Motor neuron (in vitro differentiated cells): ENCODE data around the gene SMIM33. TPM values are rescaled to one million over a fixed set of nuclear protein-coding genes. Genes with fewer than 3 reads are reported as not detected.
"Not testable (repeated sequence)": the region's sequence is repeated elsewhere in the genome, so short reads cannot be mapped to it uniquely, and the experiment has no call there.

ENCODE experiments used
- ATAC-seq, 8 experiments: fragments of 200-7000 bp; cut with Tn5 transposase; replicated peaks in 6 of 8; 2 replicates each; pipeline ENCODE4 v1.8.0; 2021; ENCODE audit warnings: mild to moderate bottlenecking in 8 of 8, moderate library complexity in 8 of 8
- H3K27ac ChIP-seq, 2 donors: fragments of 250-450 bp; sonication (Bioruptor Pico); 2 replicates each; pipeline ENCODE4 v1.9.0; 2021; ENCODE audit warnings: antibody characterized with exemption in 2 of 2, mild to moderate bottlenecking in 2 of 2, moderate library complexity in 1 of 2
- H3K4me1 ChIP-seq, 2 donors: fragments of 250-450 bp; sonication (Bioruptor Pico); replicated peaks in 1 of 2; 2 replicates each; pipeline ENCODE4 v1.6.1; 2021; ENCODE audit warnings: antibody characterized with exemption in 2 of 2, mild to moderate bottlenecking in 2 of 2, moderate library complexity in 1 of 2
- H3K4me3 ChIP-seq, 5 donors: fragments of 250-450 bp; sonication (Bioruptor Pico); 2 replicates each; pipeline ENCODE4 v1.9.0; 2021; ENCODE audit warnings: antibody characterized with exemption in 5 of 5, mild to moderate bottlenecking in 5 of 5, moderate library complexity in 4 of 5
- WGBS, 10 experiments: fragments of 450-650 bp; shearing (Covaris generic); methylation state at CpG; one replicate each; pipeline ENCODE4 v1.0.0; 2022; 5-methylcytosine and 5-hydroxymethylcytosine counted together
- in situ Hi-C, 9 experiments: fragments of 400-800 bp; cut with MboI; loops; one replicate each; pipeline ENCODE4 v1.15.0; 2021; ENCODE audit warnings: low sequenced_read_pairs in 9 of 9, low pct_unique_long_range_greater_than_20kb in 2 of 9; ENCODE audit not compliant: unreplicated experiment in 9 of 9
- total RNA-seq, 8 experiments: library from RNA; unstranded; fragments of 300-600 nt; gene quantifications; 2 replicates each; pipeline versions ENCODE4 v1.2.3 to v1.2.4, GENCODE V29; 2022

The SMIM33 gene
- total RNA-seq = under 1 TPM in 7 of 8 experiments, not detected in 1; 0.07 to 0.66 (median 0.15) TPM

GRCh38 chr5:139470821-139471300 is at the start of gene SMIM33:
Gene SMIM33, plus strand, starts transcription at chr5:139471004. Its CDS starts 118 bp downstream, at chr5:139471122.
- in situ Hi-C loops = no loop called here
- peaks cover 0 to 15% of the 10 kb centered on the region in 2 donors for H3K4me1 ChIP-seq

GRCh38 chr5:139422307-139422893 is 48.4 kb upstream of the SMIM33 start:
- no peak overlapping the region for H3K27ac ChIP-seq
- 0 to 50% (median 40%) methylated on average over 2 to 5 of the region's 5 CpGs; no CpG with 5 or more reads in 2 of the 10 experiments for WGBS, 10 experiments

More at GRCh38 chr5:139470821-139471300, at the start of gene SMIM33:
- ATAC-seq = peak in 1 of 8 experiments; percentile 5
- WGBS, 10 experiments = 63 to 92% methylated on average over 3 to 7 of the region's 9 CpGs; no CpG with 5 or more reads in 8 of the 10 experiments
- Histone ChIP-seq H3K27ac (no peak within 1 kb of the TSS), H3K4me3 (no peak within 1 kb of the TSS)

DNA sequence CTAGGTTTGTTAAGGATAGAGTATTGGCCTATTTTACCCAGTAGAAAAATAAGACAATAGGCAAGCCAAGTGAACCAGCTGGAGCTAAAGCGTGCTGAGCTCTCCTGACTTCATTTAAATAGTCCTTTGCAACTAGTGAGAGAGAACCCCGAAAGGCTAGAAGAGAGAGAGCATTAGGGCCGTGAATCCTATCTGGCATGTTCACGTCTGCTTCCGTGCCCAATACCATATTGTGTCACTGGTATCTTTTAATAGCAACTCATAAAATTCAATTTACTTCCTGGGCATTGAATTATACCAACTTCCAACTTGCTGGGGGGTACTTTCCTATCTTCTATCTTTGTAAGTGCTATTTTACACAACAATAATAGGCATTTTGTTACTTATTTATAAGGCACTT is 45.3 kb upstream of the SMIM33 start:
- in situ Hi-C loops = loop anchor here in 6 of 9 experiments (10.0 to 25.0 kb wide), 5 partner anchors 79 to 362 kb away; partner anchors contain the start of gene PSD2 (in 1 of the 6)
- Histone ChIP-seq H3K27ac (no peak overlapping the region), H3K4me3 (no peak overlapping the region), H3K4me1 (peaks cover 0 to 5% of the 10 kb centered on the region in 2 donors)
- no peak for ATAC-seq
- whole genome bisulfite sequencing, 10 experiments = 58 to 100% (median 90%) methylated on average over 1 to 5 of the region's 5 CpGs; no CpG with 5 or more reads in 1 of the 10 experiments

More at GRCh38 chr5:139422307-139422893, 48.4 kb upstream of the SMIM33 start:
- Histone ChIP-seq H3K4me1 (peaks cover 0 to 5% of the 10 kb centered on the region in 2 donors), H3K4me3 (no peak overlapping the region)
- peak; percentile 60 to 94 (median 78) for ATAC-seq
- in situ Hi-C loops = loop anchor here in 4 of 9 experiments (10.0 kb wide), 3 partner anchors 82 to 342 kb away; no protein-coding TSS in a partner anchor

DNA sequence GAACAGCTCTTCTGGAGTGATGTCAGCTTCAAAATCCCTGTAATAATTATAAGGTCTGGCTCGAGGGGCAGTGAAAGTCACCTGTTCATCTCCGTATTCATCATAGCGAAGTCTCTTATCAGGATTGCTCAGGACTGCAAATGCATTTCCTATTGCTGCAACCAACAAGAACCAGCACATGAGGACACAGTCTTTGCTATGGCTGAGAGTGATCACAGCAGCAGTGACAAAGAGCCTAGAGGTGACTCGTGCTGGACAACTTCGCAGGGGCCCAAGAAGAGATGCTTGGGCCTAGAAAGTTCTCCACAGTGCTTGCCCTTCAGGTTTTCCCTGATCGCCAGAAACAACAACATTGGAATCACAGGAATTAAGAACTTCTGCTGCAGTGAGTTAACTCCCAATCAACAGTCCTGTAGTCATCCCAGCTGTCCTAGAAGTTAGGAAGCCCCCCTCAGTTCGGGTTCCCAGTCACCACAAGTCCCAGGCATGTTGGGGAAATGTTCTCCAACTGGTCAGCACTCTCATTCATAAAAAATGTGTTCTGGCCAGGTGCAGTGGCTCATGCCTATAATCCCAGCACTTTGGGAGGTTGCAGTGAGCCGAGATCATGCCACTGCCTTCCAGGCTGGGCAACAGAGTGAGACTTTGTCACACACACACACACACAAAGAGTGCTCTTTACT is 44.5 kb upstream of the SMIM33 start:
- 50 to 100% (median 82%) methylated on average over 1 to 6 of the region's 8 CpGs; no CpG with 5 or more reads in 3 of the 10 experiments for WGBS, 10 experiments

GRCh38 chr5:139430015-139430414 is 40.8 kb upstream of the SMIM33 start:
- 36 to 100% (median 78%) methylated on average over 1 to 2 of the region's 2 CpGs for WGBS, 10 experiments

More for the DNA sequence above, 44.5 kb upstream of the SMIM33 start:
- ATAC-seq = no peak
- Histone ChIP-seq H3K4me1 (peaks cover 0 to 5% of the 10 kb centered on the region in 2 donors), H3K4me3 (no peak overlapping the region), H3K27ac (no peak overlapping the region)
- in situ Hi-C loops = loop anchor here in 6 of 9 experiments (10.0 to 25.0 kb wide), 5 partner anchors 78 to 361 kb away; partner anchors contain the start of gene PSD2 (in 1 of the 6)

DNA sequence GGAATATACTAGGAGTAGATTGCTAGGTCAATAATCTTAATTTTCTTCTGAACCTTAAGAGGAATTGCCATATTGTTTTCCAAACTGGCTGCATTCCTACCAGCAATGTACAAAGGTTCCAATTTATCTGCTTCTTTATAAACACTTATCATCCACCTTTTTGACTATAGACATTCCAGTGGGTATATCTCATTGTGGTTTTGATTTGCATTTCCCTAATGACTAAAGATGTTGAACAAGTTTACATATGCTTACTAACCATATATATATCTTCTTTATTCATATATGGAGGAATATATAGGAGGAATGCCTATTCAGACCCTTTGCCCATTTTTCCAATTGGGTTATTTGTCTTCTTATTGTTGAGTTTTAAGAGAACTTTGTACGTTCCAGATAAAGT is 39.1 kb upstream of the SMIM33 start:
- Histone ChIP-seq H3K4me1 (no peaks in the 10 kb centered on the region), H3K4me3 (no peak overlapping the region), H3K27ac (no peak overlapping the region)
- in situ Hi-C loops = loop anchor here in 2 of 9 experiments (25.0 kb wide), 2 partner anchors 331 to 356 kb away; partner anchors contain the start of gene PSD2 (in 1 of the 2)
- no peak for ATAC-seq
- WGBS, 10 experiments = 67 to 100% (median 93%) methylated on average over 1 of the region's 1 CpG; no CpG with 5 or more reads in 3 of the 10 experiments

More at GRCh38 chr5:139430015-139430414, 40.8 kb upstream of the SMIM33 start:
- H3K4me1 ChIP-seq = no peaks in the 10 kb centered on the region
- in situ Hi-C loops = loop anchor here in 2 of 9 experiments (25.0 kb wide), 2 partner anchors 332 to 357 kb away; partner anchors contain the start of gene PSD2 (in 1 of the 2)
- ATAC-seq = no peak
- H3K27ac ChIP-seq = no peak overlapping the region
- H3K4me3 ChIP-seq = no peak overlapping the region

DNA sequence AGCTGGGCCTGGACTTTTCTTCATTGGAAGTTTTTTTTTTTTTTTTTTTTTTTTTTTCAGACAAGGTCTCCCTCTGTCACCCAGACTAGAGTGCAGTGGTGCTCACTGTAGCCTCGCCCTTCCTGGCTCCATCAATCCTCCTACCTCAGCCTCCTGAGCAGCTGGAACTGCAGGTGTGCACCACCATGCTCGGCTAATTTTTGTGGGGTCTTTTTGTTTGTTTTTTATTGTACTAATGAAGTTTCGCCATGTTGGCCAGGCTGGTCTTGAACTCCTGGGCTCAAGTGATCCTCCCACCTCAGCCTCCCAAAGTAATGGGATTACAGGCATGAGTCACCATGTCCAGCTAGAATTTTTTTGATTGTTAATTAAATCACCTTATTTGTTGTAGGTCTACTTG is 35.1 kb upstream of the SMIM33 start:
- in situ Hi-C loops = loop anchor here in 2 of 9 experiments (25.0 kb wide), 2 partner anchors 327 to 352 kb away; partner anchors contain the start of gene PSD2 (in 1 of the 2)
- Histone ChIP-seq H3K4me1 (peaks cover 4 to 8% of the 10 kb centered on the region in 2 donors), H3K4me3 (no peak overlapping the region), H3K27ac (no peak overlapping the region)
- WGBS, 10 experiments = 87 to 100% (median 97%) methylated on average over 1 to 3 of the region's 3 CpGs; no CpG with 5 or more reads in 1 of the 10 experiments
- no peak for ATAC-seq

DNA sequence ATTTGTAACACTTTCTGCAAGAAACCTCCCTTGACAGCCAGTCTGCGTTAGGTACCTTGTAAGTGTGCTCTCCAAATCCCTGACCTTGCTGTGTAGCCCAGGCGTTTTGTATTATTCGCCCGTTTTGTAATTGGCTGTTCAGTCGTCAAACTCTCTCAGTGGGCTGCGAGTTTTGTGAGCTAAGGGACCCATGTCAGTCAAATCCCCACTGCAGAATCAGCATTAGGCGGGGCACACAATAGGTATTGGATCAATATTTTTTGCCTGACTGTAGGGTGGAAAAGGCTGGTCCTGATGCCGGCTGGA is 32.1 kb upstream of the SMIM33 start:
- 19 to 40% (median 27%) methylated on average over 2 to 6 of the region's 8 CpGs; no CpG with 5 or more reads in 3 of the 10 experiments for WGBS, 10 experiments
- Histone ChIP-seq H3K4me3 (peak overlapping the region; percentile 75 to 98 (median 95)), H3K27ac (peak overlapping the region in 1 of 2 donors; percentile 90), H3K4me1 (peaks cover 9 to 11% of the 10 kb centered on the region in 2 donors)
- no peak for ATAC-seq
- in situ Hi-C loops = loop anchor here in 2 of 9 experiments (25.0 kb wide), 2 partner anchors 324 to 349 kb away; partner anchors contain the start of gene PSD2 (in 1 of the 2)

- in situ Hi-C loops = loop anchor here in 2 of 9 experiments (25.0 kb wide), 2 partner anchors 323 to 348 kb away; partner anchors contain the start of gene PSD2 (in 1 of the 2)
- peaks cover 15 to 17% of the 10 kb centered on the region in 2 donors for H3K4me1 ChIP-seq
- H3K27ac ChIP-seq = peak within 1 kb of the TSS; percentile 83 to 90
- H3K4me3 ChIP-seq = peak within 1 kb of the TSS; percentile 75 to 98 (median 95)
- WGBS, 10 experiments = 0 to 100% (median 1%) methylated on average over 1 to 12 of the region's 49 CpGs; no CpG with 5 or more reads in 3 of the 10 experiments
- peak; percentile 95 to 99 (median 98) for ATAC-seq
Measured at GRCh38 chr5:139439013-139439903, 31.5 kb upstream of the SMIM33 start, which contains the start of gene DNAJC18. Gene DNAJC18, minus strand, starts transcription at chr5:139439525. Its CDS starts 80 bp downstream, at chr5:139439445.

- not testable (repeated sequence) for H3K4me3 ChIP-seq, H3K27ac ChIP-seq, ATAC-seq
- peaks cover 17 to 20% of the 10 kb centered on the region in 2 donors for H3K4me1 ChIP-seq
- 80 to 100% (median 96%) methylated on average over 1 to 12 of the region's 17 CpGs; no CpG with 5 or more reads in 3 of the 10 experiments for WGBS, 10 experiments
- in situ Hi-C loops = loop anchor here in 2 of 9 experiments (25.0 kb wide), 2 partner anchors 322 to 347 kb away; partner anchors contain the start of gene PSD2 (in 1 of the 2)
Measured at GRCh38 chr5:139440416-139440815, 30.4 kb upstream of the SMIM33 start.

DNA sequence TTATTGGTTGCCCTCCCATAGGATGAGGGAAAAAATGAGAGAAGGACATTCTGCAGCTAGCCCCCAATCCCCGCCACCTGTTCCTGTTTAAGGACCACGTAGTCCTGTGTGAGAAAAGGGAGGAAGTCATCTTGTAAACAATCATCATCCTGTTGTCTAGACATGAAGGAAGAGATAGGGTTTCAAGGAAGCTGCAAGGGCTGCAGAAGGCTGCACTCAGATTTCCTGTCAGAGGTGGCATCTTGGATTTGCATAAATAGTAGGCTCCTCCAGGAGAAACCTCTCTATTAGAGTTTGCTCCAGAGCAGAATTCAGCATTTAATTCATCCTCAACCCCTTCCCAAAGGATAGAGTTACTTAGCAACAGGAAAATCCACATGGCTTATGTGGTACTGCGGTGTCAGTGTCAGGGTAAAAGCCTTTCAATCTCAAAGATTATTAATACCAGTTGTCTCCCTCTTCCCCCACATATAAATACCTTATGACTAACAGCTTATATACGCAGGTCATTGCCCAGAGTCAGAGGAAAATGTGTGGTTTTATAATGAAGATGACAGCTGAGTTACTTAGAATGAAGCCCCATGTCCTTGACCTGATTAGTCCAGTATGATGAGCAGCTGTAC is 26.9 kb upstream of the SMIM33 start:
- in situ Hi-C loops = loop anchor here in 2 of 9 experiments (25.0 kb wide), 2 partner anchors 318 to 343 kb away; partner anchors contain the start of gene PSD2 (in 1 of the 2)
- Histone ChIP-seq H3K4me3 (no peak overlapping the region), H3K4me1 (peaks cover 17 to 18% of the 10 kb centered on the region in 2 donors), H3K27ac (peak overlapping the region in 1 of 2 donors; percentile 5)
- peak in 7 of 8 experiments; percentile 4 to 53 (median 23) for ATAC-seq
- WGBS, 10 experiments = 0 to 67% (median 48%) methylated on average over 1 to 4 of the region's 4 CpGs; no CpG with 5 or more reads in 2 of the 10 experiments
